ENCODE data around the gene SPATA4. TPM values are rescaled to one million over a fixed set of nuclear protein-coding genes. Genes with fewer than 3 reads are reported as not detected.

Gene SPATA4
- total and polyA plus RNA-seq, 2 of the 13 experiments (the other 11 are each of a cell fraction or from before 2014, with no cell fraction given), result not detected

DNA sequence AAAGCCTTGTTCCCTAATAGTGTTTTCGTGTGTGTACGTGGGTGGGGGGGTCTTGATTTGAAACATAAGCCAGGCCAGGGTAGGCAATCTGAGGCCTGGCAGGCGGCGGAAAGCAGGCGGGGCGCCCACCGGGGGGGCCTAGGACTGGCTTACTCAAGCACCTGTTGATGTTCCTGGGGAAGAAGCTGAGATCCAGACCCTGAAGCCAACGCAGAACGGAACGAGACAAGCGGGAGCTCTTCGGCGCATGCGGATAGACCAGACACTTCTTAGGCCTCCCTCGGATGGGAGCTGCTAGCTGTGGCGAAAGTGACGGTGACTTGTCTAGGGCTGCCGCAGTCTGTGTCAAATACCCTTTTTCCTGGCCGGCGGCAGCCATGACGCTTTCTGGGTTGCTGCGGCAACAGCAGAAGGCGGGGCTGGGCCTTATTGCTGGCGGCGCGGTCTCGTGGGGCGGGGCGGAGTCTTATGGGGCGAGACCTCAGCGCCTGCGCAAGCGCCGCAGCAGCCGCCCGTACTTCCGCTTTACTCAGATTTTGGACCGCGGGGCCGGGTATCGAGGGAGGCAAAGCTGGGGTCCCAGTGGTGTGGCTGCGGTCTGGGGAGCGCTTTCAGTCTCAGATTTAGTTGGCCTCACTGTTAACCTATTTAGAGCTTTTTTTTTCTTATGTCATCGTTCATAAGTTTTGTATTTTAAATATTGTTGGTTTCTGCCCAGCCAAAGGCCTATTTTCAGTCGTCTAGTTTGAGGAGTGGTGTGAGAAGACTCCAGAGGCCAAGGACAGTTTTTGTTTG is at the start of gene SPATA4 (continued):
- TF ChIP-seq, protein P1, sequence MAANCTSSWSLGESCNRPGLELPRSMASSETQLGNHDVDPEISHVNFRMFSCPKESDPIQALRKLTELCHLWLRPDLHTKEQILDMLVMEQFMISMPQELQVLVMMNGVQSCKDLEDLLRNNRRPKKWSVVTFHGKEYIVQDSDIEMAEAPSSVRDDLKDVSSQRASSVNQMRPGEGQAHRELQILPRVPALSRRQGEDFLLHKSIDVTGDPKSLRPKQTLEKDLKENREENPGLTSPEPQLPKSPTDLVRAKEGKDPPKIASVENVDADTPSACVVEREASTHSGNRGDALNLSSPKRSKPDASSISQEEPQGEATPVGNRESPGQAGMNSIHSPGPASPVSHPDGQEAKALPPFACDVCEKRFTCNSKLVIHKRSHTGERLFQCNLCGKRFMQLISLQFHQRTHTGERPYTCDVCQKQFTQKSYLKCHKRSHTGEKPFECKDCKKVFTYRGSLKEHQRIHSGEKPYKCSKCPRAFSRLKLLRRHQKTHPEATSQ (CRISPR knock-in tag; IDR thresholded peaks at IDR 0.05; ENCODE audit: borderline replicate concordance), result 0 out of 2 replicates have a peak, but pooled peaks have one; percentile 25
- TF ChIP-seq ZNF333 (CRISPR knock-in tag; IDR thresholded peaks at IDR 0.05; ENCODE audit: borderline replicate concordance), result no peak
- TF ChIP-seq, protein P2, sequence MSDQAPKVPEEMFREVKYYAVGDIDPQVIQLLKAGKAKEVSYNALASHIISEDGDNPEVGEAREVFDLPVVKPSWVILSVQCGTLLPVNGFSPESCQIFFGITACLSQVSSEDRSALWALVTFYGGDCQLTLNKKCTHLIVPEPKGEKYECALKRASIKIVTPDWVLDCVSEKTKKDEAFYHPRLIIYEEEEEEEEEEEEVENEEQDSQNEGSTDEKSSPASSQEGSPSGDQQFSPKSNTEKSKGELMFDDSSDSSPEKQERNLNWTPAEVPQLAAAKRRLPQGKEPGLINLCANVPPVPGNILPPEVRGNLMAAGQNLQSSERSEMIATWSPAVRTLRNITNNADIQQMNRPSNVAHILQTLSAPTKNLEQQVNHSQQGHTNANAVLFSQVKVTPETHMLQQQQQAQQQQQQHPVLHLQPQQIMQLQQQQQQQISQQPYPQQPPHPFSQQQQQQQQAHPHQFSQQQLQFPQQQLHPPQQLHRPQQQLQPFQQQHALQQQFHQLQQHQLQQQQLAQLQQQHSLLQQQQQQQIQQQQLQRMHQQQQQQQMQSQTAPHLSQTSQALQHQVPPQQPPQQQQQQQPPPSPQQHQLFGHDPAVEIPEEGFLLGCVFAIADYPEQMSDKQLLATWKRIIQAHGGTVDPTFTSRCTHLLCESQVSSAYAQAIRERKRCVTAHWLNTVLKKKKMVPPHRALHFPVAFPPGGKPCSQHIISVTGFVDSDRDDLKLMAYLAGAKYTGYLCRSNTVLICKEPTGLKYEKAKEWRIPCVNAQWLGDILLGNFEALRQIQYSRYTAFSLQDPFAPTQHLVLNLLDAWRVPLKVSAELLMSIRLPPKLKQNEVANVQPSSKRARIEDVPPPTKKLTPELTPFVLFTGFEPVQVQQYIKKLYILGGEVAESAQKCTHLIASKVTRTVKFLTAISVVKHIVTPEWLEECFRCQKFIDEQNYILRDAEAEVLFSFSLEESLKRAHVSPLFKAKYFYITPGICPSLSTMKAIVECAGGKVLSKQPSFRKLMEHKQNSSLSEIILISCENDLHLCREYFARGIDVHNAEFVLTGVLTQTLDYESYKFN (CRISPR knock-in tag; conservative IDR thresholded peaks at IDR 0.05), result no peak
- TF ChIP-seq, protein P3, sequence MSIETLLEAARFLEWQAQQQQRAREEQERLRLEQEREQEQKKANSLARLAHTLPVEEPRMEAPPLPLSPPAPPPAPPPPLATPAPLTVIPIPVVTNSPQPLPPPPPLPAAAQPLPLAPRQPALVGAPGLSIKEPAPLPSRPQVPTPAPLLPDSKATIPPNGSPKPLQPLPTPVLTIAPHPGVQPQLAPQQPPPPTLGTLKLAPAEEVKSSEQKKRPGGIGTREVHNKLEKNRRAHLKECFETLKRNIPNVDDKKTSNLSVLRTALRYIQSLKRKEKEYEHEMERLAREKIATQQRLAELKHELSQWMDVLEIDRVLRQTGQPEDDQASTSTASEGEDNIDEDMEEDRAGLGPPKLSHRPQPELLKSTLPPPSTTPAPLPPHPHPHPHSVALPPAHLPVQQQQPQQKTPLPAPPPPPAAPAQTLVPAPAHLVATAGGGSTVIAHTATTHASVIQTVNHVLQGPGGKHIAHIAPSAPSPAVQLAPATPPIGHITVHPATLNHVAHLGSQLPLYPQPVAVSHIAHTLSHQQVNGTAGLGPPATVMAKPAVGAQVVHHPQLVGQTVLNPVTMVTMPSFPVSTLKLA (IDR thresholded peaks at IDR 0.05), result peak; percentile 39
- no peak for TF ChIP-seq ZNF12 (CRISPR knock-in tag; IDR thresholded peaks at IDR 0.05)
- TF ChIP-seq, protein P4, sequence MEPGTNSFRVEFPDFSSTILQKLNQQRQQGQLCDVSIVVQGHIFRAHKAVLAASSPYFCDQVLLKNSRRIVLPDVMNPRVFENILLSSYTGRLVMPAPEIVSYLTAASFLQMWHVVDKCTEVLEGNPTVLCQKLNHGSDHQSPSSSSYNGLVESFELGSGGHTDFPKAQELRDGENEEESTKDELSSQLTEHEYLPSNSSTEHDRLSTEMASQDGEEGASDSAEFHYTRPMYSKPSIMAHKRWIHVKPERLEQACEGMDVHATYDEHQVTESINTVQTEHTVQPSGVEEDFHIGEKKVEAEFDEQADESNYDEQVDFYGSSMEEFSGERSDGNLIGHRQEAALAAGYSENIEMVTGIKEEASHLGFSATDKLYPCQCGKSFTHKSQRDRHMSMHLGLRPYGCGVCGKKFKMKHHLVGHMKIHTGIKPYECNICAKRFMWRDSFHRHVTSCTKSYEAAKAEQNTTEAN (CRISPR knock-in tag; conservative IDR thresholded peaks at IDR 0.05), result 0 out of 2 replicates have a peak, but pooled peaks have one; percentile 23
- TF ChIP-seq, protein P5, sequence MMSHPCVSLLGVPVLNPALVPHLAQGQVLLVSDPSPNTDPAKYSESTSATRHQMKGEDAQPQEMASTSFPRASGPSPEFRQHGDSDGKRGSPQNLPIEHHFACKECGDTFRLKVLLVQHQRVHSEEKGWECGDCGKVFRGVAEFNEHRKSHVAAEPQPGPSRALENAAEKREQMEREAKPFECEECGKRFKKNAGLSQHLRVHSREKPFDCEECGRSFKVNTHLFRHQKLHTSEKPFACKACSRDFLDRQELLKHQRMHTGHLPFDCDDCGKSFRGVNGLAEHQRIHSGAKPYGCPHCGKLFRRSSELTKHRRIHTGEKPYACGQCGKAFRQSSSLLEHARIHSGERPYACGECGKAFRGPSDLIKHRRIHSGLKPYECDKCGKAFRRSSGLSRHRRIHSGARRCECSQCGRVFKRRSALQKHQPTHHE (CRISPR knock-in tag; IDR thresholded peaks at IDR 0.05; ENCODE audit: borderline replicate concordance), result no peak
- TF ChIP-seq SSRP1 (CRISPR knock-in tag; IDR thresholded peaks at IDR 0.05), result no peak
- no peak for TF ChIP-seq ZNF205 (CRISPR knock-in tag; IDR thresholded peaks at IDR 0.05)
- TF ChIP-seq, protein P6, sequence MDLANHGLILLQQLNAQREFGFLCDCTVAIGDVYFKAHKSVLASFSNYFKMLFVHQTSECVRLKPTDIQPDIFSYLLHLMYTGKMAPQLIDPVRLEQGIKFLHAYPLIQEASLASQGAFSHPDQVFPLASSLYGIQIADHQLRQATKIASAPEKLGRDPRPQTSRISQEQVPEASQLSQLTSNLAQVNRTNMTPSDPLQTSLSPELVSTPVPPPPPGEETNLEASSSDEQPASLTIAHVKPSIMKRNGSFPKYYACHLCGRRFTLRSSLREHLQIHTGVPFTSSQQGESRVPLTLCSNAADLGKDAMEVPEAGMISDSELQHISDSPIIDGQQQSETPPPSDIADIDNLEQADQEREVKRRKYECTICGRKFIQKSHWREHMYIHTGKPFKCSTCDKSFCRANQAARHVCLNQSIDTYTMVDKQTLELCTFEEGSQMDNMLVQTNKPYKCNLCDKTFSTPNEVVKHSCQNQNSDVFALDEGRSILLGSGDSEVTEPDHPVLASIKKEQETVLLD (CRISPR knock-in tag; IDR thresholded peaks at IDR 0.05; ENCODE audit: low read depth), result no peak
- no peak for TF ChIP-seq RFXANK (CRISPR knock-in tag; IDR thresholded peaks at IDR 0.05)
- TF ChIP-seq ZFAT (CRISPR knock-in tag; conservative IDR thresholded peaks at IDR 0.05), result peak; percentile 69; the same call in 1 of the 2 replicates
- TF ChIP-seq GATAD2A (CRISPR knock-in tag; IDR thresholded peaks at IDR 0.05), result peak; percentile 22; the same call in 1 of the 2 replicates
- TF ChIP-seq CBX5 (CRISPR knock-in tag; IDR thresholded peaks at IDR 0.05; ENCODE audit: borderline replicate concordance), result peak; percentile 41; the same call in 1 of the 2 replicates
- TF ChIP-seq ZC3H4 (CRISPR knock-in tag; IDR thresholded peaks at IDR 0.05; ENCODE audit: borderline replicate concordance), result no peak
- peak; percentile 89 for TF ChIP-seq RFX1 (IDR thresholded peaks at IDR 0.05)
- no peak for TF ChIP-seq CREM (IDR thresholded peaks at IDR 0.05)
- no peak for TF ChIP-seq CREM (CRISPR knock-in tag; IDR thresholded peaks at IDR 0.05)
- TF ChIP-seq, protein P7, sequence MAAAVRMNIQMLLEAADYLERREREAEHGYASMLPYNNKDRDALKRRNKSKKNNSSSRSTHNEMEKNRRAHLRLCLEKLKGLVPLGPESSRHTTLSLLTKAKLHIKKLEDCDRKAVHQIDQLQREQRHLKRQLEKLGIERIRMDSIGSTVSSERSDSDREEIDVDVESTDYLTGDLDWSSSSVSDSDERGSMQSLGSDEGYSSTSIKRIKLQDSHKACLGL (CRISPR knock-in tag; IDR thresholded peaks at IDR 0.05), result peak; percentile 50; the same call in 1 of the 2 replicates
